IPS DF 19.7 (cell line): ENCODE data around the gene MMD.
A peak's percentile ranks its signal among the peaks of the same experiment; 100 is the strongest.
"Not testable (repeated sequence)": the region's sequence is repeated elsewhere in the genome, so short reads cannot be mapped to it uniquely, and the experiment has no call there.

Experiments used
- DNase-seq: peaks from one replicate; pipeline ENCODE4 v3.0.0-alpha.2; 2013; ENCODE audit warnings: low read depth, low spot score

Gene MMD

GRCh38 chr17:55421179-55421934 is at the start of gene MMD:
Gene MMD, minus strand, starts transcription at chr17:55421835. Its CDS starts 140 bp downstream, at chr17:55421695.
- DNase-seq = no peak

GRCh38 chr17:55466671-55467070 is 45.0 kb upstream of the MMD start:
- DNase-seq = peak; percentile 42

DNA sequence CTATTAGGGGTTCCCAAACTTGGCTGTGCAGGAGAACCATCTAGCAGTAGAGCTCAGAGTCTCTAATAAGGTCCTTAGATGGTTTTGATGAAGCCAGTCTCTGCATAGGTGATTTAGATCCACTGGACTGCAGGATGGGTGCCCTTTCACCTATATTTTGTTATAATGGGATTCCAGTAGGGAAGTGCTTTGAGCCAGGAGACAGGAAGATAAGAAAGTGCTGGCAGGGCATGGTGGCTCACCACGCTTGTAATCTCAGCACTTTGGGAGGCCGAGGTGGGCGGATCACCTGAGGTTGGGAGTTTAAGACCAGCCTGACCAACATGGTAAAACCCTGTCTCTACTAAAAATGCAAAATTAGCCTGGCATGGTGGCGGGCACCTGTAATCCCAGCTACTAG is 44.1 kb upstream of the MMD start:
- DNase-seq = not testable (repeated sequence)

GRCh38 chr17:55463600-55463999 is 42.0 kb upstream of the MMD start:
- no peak for DNase-seq

GRCh38 chr17:55462711-55463110 is 41.1 kb upstream of the MMD start:
- no peak for DNase-seq

- DNase-seq = no peak
These were observed 40.6 kb upstream of the MMD start for GRCh38 chr17:55462234-55462633.

GRCh38 chr17:55458978-55459377 is 37.3 kb upstream of the MMD start:
- DNase-seq = no peak

DNA sequence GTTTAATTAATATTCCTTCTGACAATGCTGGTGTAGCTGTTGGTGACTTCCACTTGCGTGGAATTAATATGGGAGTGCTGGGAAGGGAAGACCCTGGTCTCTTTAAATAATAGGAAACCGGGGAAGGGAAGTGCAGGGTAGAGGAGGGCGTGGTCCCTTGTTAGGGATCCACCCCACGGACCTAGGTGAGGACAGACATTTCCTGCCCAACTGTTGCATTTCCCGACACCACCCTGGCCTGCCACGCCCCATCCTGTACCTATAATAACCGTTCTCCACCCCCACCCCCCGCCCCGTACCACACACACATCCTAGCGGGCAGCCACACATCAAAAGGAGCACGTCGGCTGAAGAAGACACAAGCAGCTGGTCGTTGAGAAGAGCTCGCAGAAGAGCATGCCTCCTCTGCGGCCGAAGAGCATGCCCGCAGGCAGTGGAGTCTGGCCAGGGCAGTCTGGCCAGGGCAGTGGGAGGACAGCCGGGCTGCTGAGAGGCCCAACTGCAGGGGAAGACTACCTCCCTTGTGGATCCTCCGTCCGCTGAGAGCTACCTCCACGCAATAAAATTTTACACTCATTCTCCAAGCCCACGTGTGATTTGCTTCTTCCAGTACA is 36.8 kb upstream of the MMD start:
- DNase-seq = no peak

- DNase-seq = no peak
These were observed 34.9 kb upstream of the MMD start for GRCh38 chr17:55456307-55457240.

- DNase-seq = no peak
These were observed 33.4 kb upstream of the MMD start for GRCh38 chr17:55454906-55455474.

- no peak for DNase-seq
These were observed 32.4 kb upstream of the MMD start for GRCh38 chr17:55453839-55454557.

DNA sequence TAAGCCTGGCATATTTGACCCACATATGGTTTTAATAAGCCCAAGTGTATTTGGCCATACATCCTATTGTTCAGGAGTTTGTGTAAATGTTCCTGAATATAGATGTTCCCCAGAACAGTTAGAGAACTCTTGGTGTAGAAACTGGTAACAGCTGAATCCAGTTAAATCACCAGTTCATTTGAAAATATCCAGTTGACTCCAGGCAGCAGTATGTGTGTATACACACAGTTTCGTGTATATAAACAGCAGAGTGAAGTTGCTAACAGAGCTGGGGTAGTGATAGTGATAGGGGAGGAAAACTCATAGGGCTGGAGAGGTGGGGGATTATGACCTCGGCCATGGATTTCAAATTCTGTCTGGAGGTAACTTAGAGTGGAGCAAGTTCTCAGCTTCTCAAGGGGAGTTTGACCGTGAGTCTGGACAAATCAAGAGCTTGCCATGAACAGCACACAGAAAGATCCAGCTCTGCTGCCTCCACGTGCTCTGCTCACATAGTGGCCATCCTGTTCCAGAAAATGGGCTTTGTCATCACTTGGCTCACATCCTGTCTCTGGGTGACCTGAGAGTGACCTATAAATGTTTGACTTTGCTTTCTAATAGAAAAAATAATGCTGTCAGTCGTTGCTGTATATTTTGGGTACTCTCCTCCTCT is 30.6 kb upstream of the MMD start:
- no peak for DNase-seq

GRCh38 chr17:55451758-55452138 is 30.1 kb upstream of the MMD start:
- no peak for DNase-seq

- no peak for DNase-seq
These were observed 29.6 kb upstream of the MMD start for GRCh38 chr17:55451203-55451641.

- DNase-seq = no peak
These were observed 28.7 kb upstream of the MMD start for GRCh38 chr17:55450232-55450825.

GRCh38 chr17:55448681-55449080 is 27.0 kb upstream of the MMD start:
- no peak for DNase-seq

DNA sequence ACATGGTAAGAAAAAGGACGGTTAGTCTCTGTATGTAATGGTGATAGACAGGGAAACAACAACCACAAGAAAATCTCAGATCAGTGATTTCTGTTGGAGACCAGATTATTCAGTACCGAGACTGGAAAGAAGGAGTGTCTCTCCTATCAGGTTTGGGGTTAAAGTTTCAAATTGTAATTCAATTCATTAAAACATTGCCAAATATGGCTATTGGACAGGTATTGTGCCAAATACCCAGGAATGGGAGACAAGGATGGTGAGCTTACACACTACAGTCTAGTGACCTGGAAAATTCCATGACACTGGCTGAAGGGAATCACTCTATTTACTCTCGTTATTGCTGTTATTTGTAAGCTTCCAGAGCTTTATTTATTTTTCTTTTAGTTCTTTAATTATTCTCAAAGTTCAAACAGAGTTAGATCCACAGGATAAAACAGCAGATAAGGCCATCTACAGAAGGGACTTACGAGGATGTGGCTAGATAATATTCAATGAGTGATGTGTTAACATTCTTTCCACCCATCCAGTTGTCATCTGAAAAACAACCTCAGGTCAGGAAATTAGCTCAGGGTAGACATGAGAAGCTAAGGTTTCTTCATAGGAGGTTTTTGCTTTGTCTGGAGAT is 25.1 kb upstream of the MMD start:
- no peak for DNase-seq

DNA sequence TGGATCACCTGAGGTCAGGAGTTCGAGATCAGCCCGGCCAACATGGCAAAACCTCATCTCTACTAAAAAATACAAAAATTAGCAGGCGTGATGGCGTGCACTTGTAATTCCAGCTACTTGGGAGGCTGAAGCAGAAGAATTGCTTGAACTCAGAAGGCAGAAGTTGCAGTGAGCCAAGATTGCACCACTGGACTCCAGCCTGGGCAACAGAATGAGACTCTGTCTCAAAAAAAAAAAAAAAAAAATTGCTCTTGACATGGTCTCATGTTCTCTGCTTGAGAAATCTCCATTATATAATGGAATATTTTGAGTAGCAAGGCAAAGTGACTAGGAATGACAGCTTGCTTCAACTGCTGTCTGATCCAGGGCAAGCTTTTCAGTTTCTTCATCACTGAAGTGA is 24.4 kb upstream of the MMD start:
- DNase-seq = not testable (repeated sequence)

GRCh38 chr17:55444471-55445441 is 23.1 kb upstream of the MMD start:
- DNase-seq = no peak
